K562 (cell line): ENCODE results near the gene SLC25A45. TPM values are rescaled to one million over a fixed set of nuclear protein-coding genes. Genes with fewer than 3 reads are reported as not detected.

Source experiments
- ATAC-seq: fragments of 200-7000 bp; cut with Tn5 transposase; 3 replicates; pipeline ENCODE4 v1.9.1; 2020; ENCODE audit warnings: moderate library complexity
- BruUV-seq: library from RNA; stranded (reverse); fragments of 400-500 nt; replicated peaks from 2 replicates; lab custom pipeline; 2021; lab: Mats Ljungman, UMichigan
- CTCF ChIA-PET: fragments of 300-600 bp; formaldehyde crosslinking; extraction: SDS; loops from one replicate; lab custom pipeline; 2021; ENCODE audit warnings: low intra/inter-chr PET ratio; lab: Yijun Ruan, JAX
- POLR2A ChIA-PET: fragments of 300-600, 350-650 bp; sonication (Branson Sonifier 250); formaldehyde crosslinking; extraction: SDS; loops from one replicate; lab custom pipeline; 2021; ENCODE audit warnings: antibody characterized with exemption, inconsistent platforms; lab: Yijun Ruan, JAX
- DNase-seq, 4 experiments: peaks; one replicate each; pipeline versions ENCODE4 v3.0.0 to v3.0.0-alpha.2; 2011 to 2018; ENCODE audit warnings: low spot score in 3 of 4, mixed read lengths in 3 of 4; ENCODE audit errors: extremely low read depth in 1 of 4
- FAIRE-seq: peaks from 2 replicates; lab custom pipeline; 2011; peaks lifted over from hg19 to GRCh38; lab: Jason Lieb, UNC
- H2AFZ ChIP-seq: 2 replicates; pipeline ENCODE4 v1.6.0; 2011; ENCODE audit warnings: low read depth, low read length, control low read depth, inconsistent platforms
- H3K27ac ChIP-seq: fragments of 200-600 bp; 3 replicates; pipeline ENCODE4 v1.8.0; 2011; ENCODE audit warnings: low read depth, mild to moderate bottlenecking, control low read depth, inconsistent platforms, low read length, moderate library complexity, mixed read lengths; ENCODE audit errors: extremely low read depth
- H3K27me3 ChIP-seq, 2 experiments: fragments of 300-600 bp in 1 of 2; 2 replicates in 1 of 2; 3 replicates in 1 of 2; pipeline versions ENCODE4 v1.6.0 to v1.8.0; 2011; ENCODE audit warnings: inconsistent platforms in 2 of 2, low read length in 2 of 2, mild to moderate bottlenecking in 1 of 2, mixed read lengths in 1 of 2, moderate library complexity in 1 of 2; ENCODE audit not compliant: control insufficient read depth in 2 of 2, insufficient read depth in 2 of 2
- H3K36me3 ChIP-seq: fragments of 300-600 bp; 3 replicates; pipeline ENCODE4 v1.8.0; 2011; ENCODE audit warnings: mild to moderate bottlenecking, low read length, inconsistent platforms; ENCODE audit not compliant: control insufficient read depth, insufficient read depth
- H3K4me1 ChIP-seq, 2 experiments: fragments of 200-600 bp in 1 of 2; replicated peaks in 1 of 2; 2 replicates in 1 of 2; 3 replicates in 1 of 2; pipeline versions ENCODE4 v1.5.1 to v1.8.0; 2011; ENCODE audit warnings: inconsistent platforms in 2 of 2, low read length in 2 of 2, mild to moderate bottlenecking in 1 of 2, mixed read lengths in 1 of 2, moderate library complexity in 1 of 2; ENCODE audit not compliant: control insufficient read depth in 2 of 2, insufficient read depth in 2 of 2
- H3K4me2 ChIP-seq: 2 replicates; pipeline ENCODE4 v1.6.1; 2011; ENCODE audit warnings: low read length, control low read depth, inconsistent platforms, mixed read lengths; ENCODE audit not compliant: insufficient read depth
- H3K4me3 ChIP-seq: fragments of 200-600 bp; sonication (generic), shearing (Covaris generic); 2 replicates; pipeline ENCODE4 v1.5.1; 2016; ENCODE audit warnings: control low read depth, inconsistent platforms
- H3K79me2 ChIP-seq: fragments of 200-600 bp; 3 replicates; pipeline ENCODE4 v1.8.0; 2011; ENCODE audit warnings: low read length, inconsistent platforms; ENCODE audit not compliant: control insufficient read depth, insufficient read depth
- H3K9ac ChIP-seq, 2 experiments: 2 replicates each; pipeline versions ENCODE4 v1.6.0 to v1.6.1; 2011; ENCODE audit warnings: low read depth in 2 of 2, low read length in 2 of 2, control low read depth in 1 of 2, inconsistent platforms in 1 of 2, mild to moderate bottlenecking in 1 of 2, mixed read lengths in 1 of 2; ENCODE audit not compliant: insufficient read depth in 1 of 2
- H3K9me1 ChIP-seq: one replicate; pipeline ENCODE4 v1.6.0; 2011; ENCODE audit warnings: inconsistent platforms, mild to moderate bottlenecking, low read length, moderate library complexity; ENCODE audit not compliant: control insufficient read depth, insufficient read depth
- H3K9me3 ChIP-seq: replicated peaks from 2 replicates; pipeline ENCODE4 v1.5.1; 2011; ENCODE audit warnings: low read depth, low read length, inconsistent platforms; ENCODE audit not compliant: control insufficient read depth, insufficient read depth
- H4K20me1 ChIP-seq: replicated peaks from 2 replicates; pipeline ENCODE4 v1.6.1; 2011; ENCODE audit warnings: low read length, inconsistent platforms, mixed read lengths; ENCODE audit not compliant: control insufficient read depth, insufficient read depth
- CC2D1A ChIP-seq: fragments of 450-650 bp; IDR thresholded peaks from 2 replicates; pipeline ENCODE4 v1.6.1; 2017; ENCODE audit warnings: mild to moderate bottlenecking
- CTBP1 ChIP-seq: fragments of 450-650 bp; IDR thresholded peaks from 2 replicates; pipeline ENCODE4 v1.6.1; 2016; ENCODE audit warnings: borderline replicate concordance
- ETS2 ChIP-seq: IDR thresholded peaks from 2 replicates; pipeline ENCODE4 v1.6.1; 2016; ENCODE audit warnings: borderline replicate concordance, missing genetic modification characterization, mild to moderate bottlenecking, moderate library complexity, missing compliant biosample characterization; ENCODE audit not compliant: poor library complexity, severe bottlenecking
- HMGXB4 ChIP-seq: sonication (generic); formaldehyde crosslinking; IDR thresholded peaks from 2 replicates; pipeline ENCODE4 v1.8.1; 2023; ENCODE audit warnings: mild to moderate bottlenecking, missing genetic modification reagents
- HNRNPK ChIP-seq: fragments of 200-400 bp; formaldehyde crosslinking; IDR thresholded peaks from one replicate; pipeline ENCODE4 v1.6.1; 2018; ENCODE audit warnings: mild to moderate bottlenecking, low read depth, low read length; ENCODE audit not compliant: poor library complexity, severe bottlenecking
- KAT2B ChIP-seq: IDR thresholded peaks from one replicate; pipeline ENCODE4 v1.6.1; 2012; ENCODE audit warnings: low read depth, mild to moderate bottlenecking, control low read depth, inconsistent platforms, low read length, moderate library complexity
- KDM1A ChIP-seq, 2 experiments: fragments of 450-650 bp; IDR thresholded peaks; 2 replicates each; pipeline ENCODE4 v1.6.1; 2016; ENCODE audit warnings: mild to moderate bottlenecking in 2 of 2
- KLF13 ChIP-seq: fragments of 450-650 bp; IDR thresholded peaks from 2 replicates; pipeline ENCODE4 v1.6.1; 2016; ENCODE audit warnings: missing genetic modification characterization, low read depth, mild to moderate bottlenecking, missing compliant biosample characterization, moderate library complexity, borderline replicate concordance
- MCM5 ChIP-seq: fragments of 450-650 bp; IDR thresholded peaks from 2 replicates; pipeline ENCODE4 v1.6.1; 2016; ENCODE audit warnings: low read depth
- NFXL1 ChIP-seq: fragments of 450-650 bp; formaldehyde crosslinking; IDR thresholded peaks from 2 replicates; pipeline ENCODE4 v1.4.0; 2021; ENCODE audit warnings: mild to moderate bottlenecking
- NR2F6 ChIP-seq: fragments of 450-650 bp; formaldehyde crosslinking; IDR thresholded peaks from 2 replicates; pipeline ENCODE4 v1.4.0; 2020; ENCODE audit warnings: mild to moderate bottlenecking
- PHF8 ChIP-seq: fragments of 200-600 bp; sonication (generic); IDR thresholded peaks from 2 replicates; pipeline ENCODE4 v1.6.1; 2012; ENCODE audit warnings: mixed run types, mild to moderate bottlenecking, inconsistent platforms, low read length, moderate library complexity, borderline replicate concordance
- RB1 ChIP-seq: fragments of 450-650 bp; IDR thresholded peaks from 2 replicates; pipeline ENCODE4 v1.6.1; 2017; ENCODE audit warnings: low read depth, mild to moderate bottlenecking
- SNIP1 ChIP-seq: fragments of 450-650 bp; IDR thresholded peaks from 2 replicates; pipeline ENCODE4 v1.7.1; 2017; ENCODE audit warnings: low read depth, mild to moderate bottlenecking
- THAP12 ChIP-seq: fragments of 250-450 bp; sonication (Bioruptor Pico); IDR thresholded peaks from 2 replicates; pipeline ENCODE4 v1.9.0; 2021; ENCODE audit warnings: mild to moderate bottlenecking, inconsistent platforms
- TRIM24 ChIP-seq, 2 experiments: fragments of 450-650 bp; IDR thresholded peaks; 2 replicates each; pipeline ENCODE4 v1.6.1; 2016
- TRIM28 ChIP-seq: fragments of 450-650 bp; IDR thresholded peaks from 2 replicates; pipeline ENCODE4 v1.6.1; 2017
- WGBS: fragments of 100-300 bp; shearing (Covaris generic); methylation state at CpG from one replicate; pipeline ENCODE4 v1.1.6; 2016; ENCODE audit warnings: low coverage, mixed read lengths; ENCODE audit not compliant: insufficient coverage; ENCODE audit errors: missing lambda C conversion rate; 5-methylcytosine and 5-hydroxymethylcytosine counted together
- in situ Hi-C: fragments of 300-500 bp; cut with MboI; formaldehyde crosslinking; loops from 4 replicates; pipeline ENCODE4 v1.15.0; 2018; ENCODE audit warnings: inconsistent platforms, mixed read lengths
- intact Hi-C: fragments of 100-400 bp; cut with micrococcal nuclease; formaldehyde crosslinking; loops from 2 replicates; pipeline ENCODE4 v1.14.2; 2022
- polyA plus RNA-seq, 8 experiments: library from polyadenylated mRNA; depleted of rRNA in 4 of 8; stranded (reverse) in 5 of 8; unstranded in 3 of 8; fragments of >200 nt; fragmentation: Nextera tagmentation in 2 of 8; fragmentation: Illumina TruSeq in 1 of 8; extraction: Ambion mirVana in 2 of 8; extraction: Trizol in 1 of 8; gene quantifications; 2 replicates each; pipeline versions ENCODE4 v1.2.1 to v1.2.3, GENCODE V29; 2011 to 2014; ENCODE audit warnings: inconsistent platforms in 1 of 8, missing spikeins in 1 of 8
- total RNA-seq, 7 experiments: library from RNA; depleted of rRNA in 6 of 7; stranded (reverse); fragments of >200 nt in 6 of 7; fragmentation: Illumina TruSeq in 2 of 7; extraction: Trizol in 2 of 7; gene quantifications; 2 replicates each; pipeline versions ENCODE4 v1.2.1 to v1.2.3, GENCODE V29; 2011 to 2021; ENCODE audit warnings: low replicate concordance in 1 of 7
- TF ChIP-seq, protein P1 (sequence below): sonication (generic); formaldehyde crosslinking; IDR thresholded peaks from 2 replicates; pipeline ENCODE4 v1.9.0; 2022; ENCODE audit warnings: mild to moderate bottlenecking, missing genetic modification reagents

SLC25A45 gene
- total and polyA plus RNA-seq, 9 of the 15 experiments (the other 6 are each of a cell fraction or from before 2014, with no cell fraction given), result 0.15 to 2.3 (median 0.68) TPM

- no peak for TF ChIP-seq RB1
- TF ChIP-seq CC2D1A, result 0 out of 2 replicates have a peak, but pooled peaks have one; percentile 19
- TF ChIP-seq SNIP1, result no peak
- TF ChIP-seq TRIM24 (IDR thresholded peaks at IDR 0.05), result no peak
- TF ChIP-seq, protein P1, sequence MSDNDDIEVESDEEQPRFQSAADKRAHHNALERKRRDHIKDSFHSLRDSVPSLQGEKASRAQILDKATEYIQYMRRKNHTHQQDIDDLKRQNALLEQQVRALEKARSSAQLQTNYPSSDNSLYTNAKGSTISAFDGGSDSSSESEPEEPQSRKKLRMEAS (CRISPR knock-in tag), result 0 out of 2 replicates have a peak, but pooled peaks have one; percentile 16
- TF ChIP-seq, all 486 proteins: peak for 41
Observed at GRCh38 chr11:65362320-65362931, 20.0 kb downstream of the SLC25A45 start (continued).

GRCh38 chr11:65357856-65358356 lies 24.5 kb downstream of the SLC25A45 start:
- Histone ChIP-seq H3K79me2 (no peaks in the 10 kb centered on the region), H3K27me3 (no peaks in the 10 kb centered on the region), H3K36me3 (no peaks in the 10 kb centered on the region), H3K4me1 (peaks cover 34 to 59% of the 10 kb centered on the region in 2 experiments), H3K4me2 (peak overlapping the region; percentile 38; the same call in 1 of the 2 replicates), H3K9ac (peak overlapping the region; percentile 37 to 83; a peak in 3 of 4 replicates), H2AFZ (peak overlapping the region; percentile 16; the same call in 1 of the 2 replicates), H3K9me3 (no peaks in the 10 kb centered on the region), H4K20me1 (peaks cover 6% of the 10 kb centered on the region; the same call in 1 of the 2 replicates), H3K27ac (no peak overlapping the region), H3K4me3 (no peak overlapping the region), H3K9me1 (no peaks in the 10 kb centered on the region)
- DNase-seq (peak; percentile 60 to 74 (median 64)), FAIRE-seq (peak; percentile 29), ATAC-seq (peak; percentile 54)
- intact Hi-C loops, result no loop called here
- ChIA-PET CTCF (no interaction called here), POLR2A (interaction anchor here (0.7 to 15.6 kb wide), 9 partner anchors 13 to 163 kb away, joined by 3 to 253 read pairs (median 4); partner anchors contain the start of genes MALAT1 and NEAT1)
- no TSS peak for BruUV-seq
- in situ Hi-C loops, result no loop called here
- whole genome bisulfite sequencing, result 11% methylated on average over 8 of the region's 8 CpGs
- no peak for TF ChIP-seq KLF13
- no peak for TF ChIP-seq MCM5
- TF ChIP-seq TRIM28, result no peak
- TF ChIP-seq PHF8, result no peak
- TF ChIP-seq THAP12 (CRISPR knock-in tag), result no peak
- TF ChIP-seq ETS2 (tag), result no peak
- TF ChIP-seq NR2F6 (CRISPR knock-in tag), result no peak
- TF ChIP-seq NFXL1 (CRISPR knock-in tag), result no peak
- TF ChIP-seq KAT2B, result no peak
- no peak for TF ChIP-seq HNRNPK
- TF ChIP-seq CTBP1, result peak; percentile 59; the same call in 1 of the 2 replicates
- TF ChIP-seq KDM1A (IDR thresholded peaks at IDR 0.05), result no peak
- no peak for TF ChIP-seq HMGXB4 (CRISPR knock-in tag)
